Activated B cell treated with CpG ODN at 0.5 μM for 24 hours (primary cell): ENCODE measurements around the gene BOD1. TPM values are rescaled to one million over a fixed set of nuclear protein-coding genes. Genes with fewer than 3 reads are reported as not detected.

Source experiments
- ATAC-seq: fragments of 200-7000 bp; cut with Tn5 transposase; one replicate; pipeline ENCODE4 v1.10.0; 2021; ENCODE audit warnings: low read depth, mild to moderate bottlenecking, moderate library complexity
- CTCF ChIA-PET: fragments of 350-600 bp; sonication (Branson Sonifier 250); formaldehyde crosslinking; loops from one replicate; lab custom pipeline; 2021; ENCODE audit warnings: antibody characterized with exemption; lab: Charles Lee
- POLR2A ChIA-PET: fragments of 350-600 bp; sonication (Branson Sonifier 250); formaldehyde crosslinking; loops from one replicate; lab custom pipeline; 2021; ENCODE audit warnings: antibody characterized with exemption; lab: Charles Lee
- DNase-seq: peaks from one replicate; pipeline ENCODE4 v3.0.0; 2022
- H3K27ac Mint-ChIP-seq: one replicate; pipeline ENCODE4 v1.8.0; 2020; ENCODE audit warnings: mixed read lengths
- H3K27me3 Mint-ChIP-seq: one replicate; pipeline ENCODE4 v1.8.0; 2021; ENCODE audit warnings: mixed read lengths
- H3K36me3 Mint-ChIP-seq: one replicate; pipeline ENCODE4 v1.8.0; 2021; ENCODE audit warnings: low read depth, mixed read lengths
- H3K4me1 Mint-ChIP-seq: one replicate; pipeline ENCODE4 v1.8.0; 2021; ENCODE audit warnings: mixed read lengths
- H3K4me3 Mint-ChIP-seq: one replicate; pipeline ENCODE4 v1.8.0; 2020; ENCODE audit warnings: mild to moderate bottlenecking, mixed read lengths
- H3K9me3 Mint-ChIP-seq: one replicate; pipeline ENCODE4 v1.8.0; 2020; ENCODE audit warnings: mixed read lengths
- intact Hi-C: fragments of 100-400 bp; cut with micrococcal nuclease; formaldehyde crosslinking; loops from one replicate; pipeline ENCODE4 v1.15.1; 2024
- total RNA-seq: library from RNA; stranded (reverse); gene quantifications from 2 replicates; pipeline ENCODE4 v1.2.3, GENCODE V29; 2022
- TF ChIP-seq, protein P1 (sequence below): fragments of 200-600 bp; IDR thresholded peaks from one replicate; pipeline ENCODE4 v1.8.0; 2022; ENCODE audit warnings: antibody characterized with exemption, mild to moderate bottlenecking

BOD1 gene
- total RNA-seq, 1 donor from 2014 or later: 32.4 TPM

DNA sequence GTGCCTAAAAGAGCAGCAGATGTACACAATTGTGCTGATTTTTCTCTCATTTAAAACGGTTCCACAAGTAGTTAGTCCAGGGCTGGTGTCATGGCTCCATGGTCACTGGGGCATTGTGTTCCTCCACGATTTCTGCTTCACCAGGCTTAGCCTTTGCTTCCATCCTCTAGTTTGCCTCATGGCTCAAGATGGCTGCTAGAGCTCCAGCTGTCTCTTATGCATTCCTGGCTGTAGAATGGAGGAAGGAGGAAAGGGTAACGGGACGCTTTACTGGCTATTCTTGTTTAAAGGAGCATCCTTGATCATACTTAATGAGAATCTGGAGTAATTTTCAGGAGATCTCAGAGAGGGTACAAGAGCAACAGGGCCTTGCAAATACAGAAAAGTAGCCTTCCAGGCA, 47.7 kb downstream of the BOD1 start:
- peaks cover 9% of the 10 kb centered on the region for H3K9me3 Mint-ChIP-seq
- intact Hi-C loops: no loop called here

DNA sequence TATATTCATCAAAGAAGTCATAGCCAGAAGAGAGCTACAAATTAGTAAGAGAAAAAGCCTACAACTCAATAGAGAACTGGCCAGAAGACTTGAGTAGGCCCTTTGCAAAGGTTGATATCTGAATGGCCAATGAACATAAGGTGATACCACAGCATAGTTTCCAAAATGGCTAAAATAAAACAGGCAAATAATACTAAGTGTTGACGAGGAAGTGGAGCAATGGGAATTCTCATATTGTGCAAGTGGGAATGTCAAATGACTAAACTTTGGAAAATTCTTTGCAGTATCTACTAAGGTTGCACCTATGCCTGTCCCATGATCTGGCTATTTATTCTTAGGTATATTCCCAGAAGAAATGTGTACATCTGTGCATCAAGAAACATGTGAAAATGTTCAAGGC, 48.3 kb downstream of the BOD1 start:
- Mint-ChIP-seq H3K27me3 (peaks cover 36% of the 10 kb centered on the region), H3K27ac (no peak overlapping the region), H3K9me3 (peaks cover 9% of the 10 kb centered on the region), H3K4me3 (no peak overlapping the region), H3K4me1 (peaks cover 6% of the 10 kb centered on the region), H3K36me3 (no peaks in the 10 kb centered on the region)
- ChIA-PET CTCF (interaction anchor here (0.7 kb wide), 1 partner anchor 22 kb away, joined by 3 read pairs; no protein-coding TSS in a partner anchor), POLR2A (no interaction called here)
- intact Hi-C loops: no loop called here
- TF ChIP-seq, protein P1, sequence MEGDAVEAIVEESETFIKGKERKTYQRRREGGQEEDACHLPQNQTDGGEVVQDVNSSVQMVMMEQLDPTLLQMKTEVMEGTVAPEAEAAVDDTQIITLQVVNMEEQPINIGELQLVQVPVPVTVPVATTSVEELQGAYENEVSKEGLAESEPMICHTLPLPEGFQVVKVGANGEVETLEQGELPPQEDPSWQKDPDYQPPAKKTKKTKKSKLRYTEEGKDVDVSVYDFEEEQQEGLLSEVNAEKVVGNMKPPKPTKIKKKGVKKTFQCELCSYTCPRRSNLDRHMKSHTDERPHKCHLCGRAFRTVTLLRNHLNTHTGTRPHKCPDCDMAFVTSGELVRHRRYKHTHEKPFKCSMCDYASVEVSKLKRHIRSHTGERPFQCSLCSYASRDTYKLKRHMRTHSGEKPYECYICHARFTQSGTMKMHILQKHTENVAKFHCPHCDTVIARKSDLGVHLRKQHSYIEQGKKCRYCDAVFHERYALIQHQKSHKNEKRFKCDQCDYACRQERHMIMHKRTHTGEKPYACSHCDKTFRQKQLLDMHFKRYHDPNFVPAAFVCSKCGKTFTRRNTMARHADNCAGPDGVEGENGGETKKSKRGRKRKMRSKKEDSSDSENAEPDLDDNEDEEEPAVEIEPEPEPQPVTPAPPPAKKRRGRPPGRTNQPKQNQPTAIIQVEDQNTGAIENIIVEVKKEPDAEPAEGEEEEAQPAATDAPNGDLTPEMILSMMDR: no peak
- DNase-seq (no peak), ATAC-seq (no peak)

More for the DNA sequence above, 47.7 kb downstream of the BOD1 start:
- Mint-ChIP-seq H3K27ac (no peak overlapping the region), H3K36me3 (no peaks in the 10 kb centered on the region), H3K4me1 (peaks cover 7% of the 10 kb centered on the region), H3K4me3 (no peak overlapping the region), H3K27me3 (peaks cover 37% of the 10 kb centered on the region)
- TF ChIP-seq, protein P1: no peak
- ChIA-PET POLR2A (no interaction called here), CTCF (interaction anchor here (0.7 kb wide), 1 partner anchor 22 kb away, joined by 3 read pairs; no protein-coding TSS in a partner anchor)
- DNase-seq: no peak
- ATAC-seq: no peak

DNA sequence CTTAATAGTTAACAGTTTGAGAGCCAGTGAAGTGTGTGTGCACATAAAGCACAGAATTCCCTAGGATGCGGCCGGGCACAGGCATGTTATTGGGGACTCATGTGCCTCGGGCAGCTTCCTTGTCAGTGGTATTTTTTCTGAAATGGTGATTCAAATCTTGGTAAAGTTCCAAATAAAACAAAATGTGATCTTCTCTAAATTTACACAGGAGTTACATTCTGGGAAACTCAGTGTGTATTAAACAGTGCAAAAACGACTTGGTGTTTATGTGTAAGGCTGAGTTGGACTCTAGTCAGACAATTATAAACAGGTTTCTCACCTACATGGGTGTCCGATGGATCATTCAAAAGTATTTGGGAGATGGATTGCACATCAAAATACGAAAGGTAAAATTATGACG, 48.9 kb downstream of the BOD1 start:
- POLR2A ChIA-PET: no interaction called here
- no peak overlapping the region for H3K27ac Mint-ChIP-seq
- ATAC-seq: no peak

DNA sequence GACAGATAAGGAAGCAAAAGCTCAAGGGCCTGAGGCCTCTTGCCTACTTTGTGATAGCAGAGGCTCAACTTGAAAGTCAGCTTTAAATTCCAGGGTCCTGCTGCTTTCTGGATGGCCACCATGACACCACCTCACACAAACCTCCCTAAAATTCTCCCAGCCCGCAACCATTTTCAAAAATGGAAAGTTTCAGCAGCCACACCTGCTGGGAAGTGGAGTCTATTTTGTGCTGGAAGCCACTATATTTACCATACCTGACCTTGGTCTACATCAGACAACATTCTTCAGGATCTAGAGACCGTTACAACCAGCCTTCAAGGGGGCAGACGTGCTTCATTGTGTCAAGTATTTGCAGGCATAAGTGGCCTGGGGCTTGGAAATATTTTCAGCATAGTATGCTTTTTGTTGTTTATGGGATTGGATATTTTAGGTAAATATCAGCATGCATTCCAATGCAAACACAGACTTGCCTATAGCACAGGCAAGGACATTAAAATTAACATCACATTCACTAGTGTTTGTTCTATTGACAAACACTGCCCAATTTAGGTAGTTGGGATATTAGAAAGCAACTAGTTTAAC, 50.9 kb downstream of the BOD1 start:
- intact Hi-C loops: no loop called here
- POLR2A ChIA-PET: no interaction called here
- CTCF ChIA-PET: no interaction called here
- H3K4me1 Mint-ChIP-seq: no peaks in the 10 kb centered on the region
- H3K9me3 Mint-ChIP-seq: peaks cover 18% of the 10 kb centered on the region
- no peaks in the 10 kb centered on the region for H3K36me3 Mint-ChIP-seq
- no peak overlapping the region for H3K4me3 Mint-ChIP-seq
- DNase-seq (no peak), ATAC-seq (no peak)
- no peak overlapping the region for H3K27ac Mint-ChIP-seq
- TF ChIP-seq, protein P1: no peak
- peaks cover 34% of the 10 kb centered on the region for H3K27me3 Mint-ChIP-seq

More for the DNA sequence above, 48.9 kb downstream of the BOD1 start:
- peaks cover 1% of the 10 kb centered on the region for H3K4me1 Mint-ChIP-seq
- no peaks in the 10 kb centered on the region for H3K36me3 Mint-ChIP-seq
- H3K4me3 Mint-ChIP-seq: no peak overlapping the region
- TF ChIP-seq, protein P1: no peak
- intact Hi-C loops: no loop called here
- peaks cover 9% of the 10 kb centered on the region for H3K9me3 Mint-ChIP-seq
- CTCF ChIA-PET: no interaction called here
- H3K27me3 Mint-ChIP-seq: peaks cover 36% of the 10 kb centered on the region
- no peak for DNase-seq

DNA sequence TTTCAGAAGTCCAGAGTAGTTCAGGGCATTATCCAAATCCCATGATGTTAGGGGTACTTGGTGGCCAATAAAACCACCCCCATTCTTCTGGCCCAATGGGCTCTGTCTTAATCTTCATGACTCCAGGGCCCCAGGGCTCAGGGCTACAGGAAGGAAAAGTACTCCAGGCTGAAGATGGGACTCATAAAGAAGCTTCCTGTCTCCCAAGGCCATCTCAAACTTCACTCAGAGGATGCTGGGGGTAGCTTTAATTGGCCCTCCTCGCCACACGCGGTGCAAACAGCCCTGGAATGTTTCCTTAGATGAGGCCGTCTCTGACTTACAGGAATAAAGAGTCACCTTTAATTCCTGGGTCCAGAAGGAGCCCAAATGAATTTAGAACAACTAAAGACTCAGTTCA, 52.3 kb downstream of the BOD1 start:
- Mint-ChIP-seq H3K4me1 (no peaks in the 10 kb centered on the region), H3K9me3 (peaks cover 29% of the 10 kb centered on the region), H3K27me3 (peaks cover 27% of the 10 kb centered on the region), H3K4me3 (no peak overlapping the region), H3K36me3 (no peaks in the 10 kb centered on the region), H3K27ac (no peak overlapping the region)
- ChIA-PET POLR2A (no interaction called here), CTCF (interaction anchor here (2.2 kb wide), 1 partner anchor 9 kb away, joined by 6 read pairs; no protein-coding TSS in a partner anchor)
- intact Hi-C loops: no loop called here
- no peak for ATAC-seq
- TF ChIP-seq, protein P1: no peak
- DNase-seq: no peak
